Nephron progenitor cell (in vitro differentiated cells): Measurements from ENCODE around the gene GGTLC1.
"Not testable (repeated sequence)": the region's sequence is repeated elsewhere in the genome, so short reads cannot be mapped to it uniquely, and the experiment has no call there.

ENCODE experiments used
- DNase-seq: peaks from one replicate; pipeline ENCODE4 v3.0.0; 2021
- H3K27ac Mint-ChIP-seq: 2 replicates; pipeline ENCODE4 v1.8.0; 2021; ENCODE audit warnings: mild to moderate bottlenecking, moderate library complexity, mixed read lengths
- H3K27me3 Mint-ChIP-seq: 2 replicates; pipeline ENCODE4 v1.8.0; 2021; ENCODE audit warnings: mild to moderate bottlenecking, low read depth, mixed read lengths; ENCODE audit not compliant: poor library complexity
- H3K36me3 Mint-ChIP-seq: 2 replicates; pipeline ENCODE4 v1.8.0; 2021; ENCODE audit warnings: low read depth, mixed read lengths
- H3K4me1 Mint-ChIP-seq: 2 replicates; pipeline ENCODE4 v1.8.0; 2021; ENCODE audit warnings: mixed read lengths
- H3K4me3 Mint-ChIP-seq: 2 replicates; pipeline ENCODE4 v1.8.0; 2021; ENCODE audit warnings: mild to moderate bottlenecking, moderate library complexity, mixed read lengths
- H3K9me3 Mint-ChIP-seq: 2 replicates; pipeline ENCODE4 v1.8.0; 2021; ENCODE audit warnings: mild to moderate bottlenecking, moderate library complexity, mixed read lengths
- CTCF ChIP-seq: fragments of 200-600 bp; sonication (generic); IDR thresholded peaks from 2 replicates; pipeline ENCODE4 v1.5.0; 2021; ENCODE audit warnings: antibody characterized with exemption

GGTLC1 gene

GRCh38 chr20:23985066-23985789 is 3.4 kb downstream of the GGTLC1 start:
- H3K27ac Mint-ChIP-seq, DNase-seq, H3K36me3 Mint-ChIP-seq, H3K27me3 Mint-ChIP-seq, H3K9me3 Mint-ChIP-seq, H3K4me3 Mint-ChIP-seq: not testable (repeated sequence)
- peak; percentile 2 for TF ChIP-seq CTCF
- peaks cover 22% of the 10 kb centered on the region for H3K4me1 Mint-ChIP-seq

- not testable (repeated sequence) for DNase-seq, H3K27ac Mint-ChIP-seq, H3K4me3 Mint-ChIP-seq, H3K27me3 Mint-ChIP-seq, H3K9me3 Mint-ChIP-seq, H3K36me3 Mint-ChIP-seq
- peaks cover 27% of the 10 kb centered on the region for H3K4me1 Mint-ChIP-seq
- TF ChIP-seq CTCF = peak; percentile 25
Measured at GRCh38 chr20:23984476-23985023, 4.0 kb downstream of the GGTLC1 start.

GRCh38 chr20:23982112-23983018 is 6.2 kb downstream of the GGTLC1 start:
- DNase-seq, H3K9me3 Mint-ChIP-seq, H3K36me3 Mint-ChIP-seq, H3K27me3 Mint-ChIP-seq, H3K4me3 Mint-ChIP-seq: not testable (repeated sequence)
- Mint-ChIP-seq H3K27ac (peak overlapping the region; percentile 85), H3K4me1 (peaks cover 32% of the 10 kb centered on the region)

GRCh38 chr20:23981526-23981925 is 7.1 kb downstream of the GGTLC1 start:
- not testable (repeated sequence) for H3K4me3 Mint-ChIP-seq, H3K9me3 Mint-ChIP-seq, DNase-seq, H3K27me3 Mint-ChIP-seq, H3K36me3 Mint-ChIP-seq, H3K27ac Mint-ChIP-seq
- peaks cover 32% of the 10 kb centered on the region for H3K4me1 Mint-ChIP-seq

GRCh38 chr20:23981014-23981413 is 7.6 kb downstream of the GGTLC1 start:
- not testable (repeated sequence) for H3K27ac Mint-ChIP-seq, H3K27me3 Mint-ChIP-seq, H3K9me3 Mint-ChIP-seq, H3K4me3 Mint-ChIP-seq, H3K36me3 Mint-ChIP-seq, DNase-seq
- peaks cover 32% of the 10 kb centered on the region for H3K4me1 Mint-ChIP-seq

GRCh38 chr20:23979899-23980811 is 8.4 kb downstream of the GGTLC1 start:
- H3K4me3 Mint-ChIP-seq = peak overlapping the region; percentile 4
- DNase-seq, H3K36me3 Mint-ChIP-seq, H3K27me3 Mint-ChIP-seq, H3K27ac Mint-ChIP-seq, H3K9me3 Mint-ChIP-seq: not testable (repeated sequence)
- H3K4me1 Mint-ChIP-seq = peaks cover 32% of the 10 kb centered on the region

- peaks cover 32% of the 10 kb centered on the region for H3K4me1 Mint-ChIP-seq
- not testable (repeated sequence) for H3K36me3 Mint-ChIP-seq, H3K27me3 Mint-ChIP-seq, H3K27ac Mint-ChIP-seq, H3K4me3 Mint-ChIP-seq, H3K9me3 Mint-ChIP-seq, DNase-seq
Measured at GRCh38 chr20:23979380-23979779, 9.2 kb downstream of the GGTLC1 start.

GRCh38 chr20:23978457-23978856 is 10.1 kb downstream of the GGTLC1 start:
- not testable (repeated sequence) for H3K27ac Mint-ChIP-seq, H3K4me3 Mint-ChIP-seq, H3K9me3 Mint-ChIP-seq, H3K27me3 Mint-ChIP-seq, H3K36me3 Mint-ChIP-seq
- H3K4me1 Mint-ChIP-seq = peaks cover 30% of the 10 kb centered on the region
- TF ChIP-seq CTCF = peak; percentile 48
- peak; percentile 58 for DNase-seq
